Measurements from ENCODE around the gene JARID2.
"Not testable (repeated sequence)": the region's sequence is repeated elsewhere in the genome, so short reads cannot be mapped to it uniquely, and the experiment has no call there.

The JARID2 gene

DNA sequence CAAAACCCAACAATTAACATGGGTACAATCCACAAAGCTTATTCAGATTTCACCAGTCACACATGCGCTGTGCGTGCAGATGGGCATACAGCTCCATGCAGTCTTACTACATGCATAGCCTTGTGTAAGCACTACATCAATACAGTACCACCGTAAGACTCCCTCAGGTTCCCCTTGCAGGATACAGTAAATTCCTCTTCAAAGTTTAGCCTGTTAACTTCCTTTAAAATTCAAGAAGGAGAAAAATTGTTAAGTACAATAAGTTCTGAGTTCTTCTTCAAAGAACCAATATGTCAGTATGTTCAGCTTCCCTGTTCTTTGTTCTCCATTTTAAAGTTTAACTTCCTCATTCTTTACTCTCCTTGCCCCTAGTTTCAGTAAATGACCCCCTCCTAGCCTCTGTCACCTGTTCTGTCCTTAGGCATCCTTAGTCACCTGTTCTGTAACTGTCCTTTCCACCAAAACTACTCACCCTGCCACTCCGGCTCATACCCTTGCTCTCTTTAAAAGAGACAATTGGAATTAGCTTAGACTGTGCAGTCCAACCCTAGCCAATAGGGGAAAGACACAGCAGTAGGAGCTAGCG is 297.6 kb downstream of the JARID2 start:
- FAIRE-seq; DNase-seq (ENCODE audit: extremely low spot score, insufficient read length, low read depth): not testable (repeated sequence)

DNA sequence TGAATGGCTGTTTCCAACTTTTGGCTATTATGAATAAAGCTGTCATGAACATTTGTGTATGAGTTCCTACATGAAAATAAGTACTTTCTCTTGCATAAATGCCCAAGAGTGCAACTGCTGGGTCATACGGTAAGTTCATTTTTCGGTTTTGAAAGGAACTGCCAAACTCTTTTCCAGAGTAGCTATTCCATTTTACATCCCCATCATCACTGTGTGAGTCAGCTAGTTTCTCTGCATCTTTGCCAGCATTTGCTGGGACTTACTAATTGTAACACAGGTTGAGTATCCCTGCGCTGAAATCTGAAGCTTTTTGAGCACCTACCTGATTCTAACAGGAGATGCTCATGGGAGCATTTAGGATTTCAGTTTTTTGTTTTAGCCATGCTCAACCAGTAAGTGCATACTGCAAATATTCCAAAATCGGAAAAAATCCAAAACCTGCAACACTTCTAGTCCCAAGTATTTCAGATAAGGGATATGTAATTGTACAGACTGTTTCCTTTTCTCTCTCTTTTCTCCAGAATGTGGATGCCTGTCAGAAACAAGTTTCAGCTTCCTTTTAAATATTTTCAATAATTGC is 298.5 kb downstream of the JARID2 start:
- no peak for FAIRE-seq
- DNase-seq (ENCODE audit: extremely low spot score, insufficient read length, low read depth), result no peak

DNA sequence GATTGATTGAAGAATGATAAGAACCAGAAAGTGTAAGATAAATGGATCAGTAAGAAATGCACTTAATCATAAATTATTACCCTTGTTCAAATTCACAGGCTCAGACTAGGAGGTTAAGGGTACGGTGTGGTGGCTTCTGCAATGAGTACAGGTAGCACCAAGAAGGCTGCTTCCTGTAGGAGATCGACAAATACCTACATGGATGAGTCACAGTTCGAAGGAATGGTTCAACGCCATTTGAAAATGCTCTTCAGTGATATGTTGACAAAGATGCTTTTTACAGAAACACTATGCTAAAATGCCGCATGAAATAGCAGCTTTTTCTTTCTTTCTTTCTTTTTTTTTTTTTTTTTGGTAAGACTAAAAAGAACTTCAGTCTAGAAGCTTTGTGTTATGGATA is 300.7 kb downstream of the JARID2 start:
- FAIRE-seq, result no peak
- DNase-seq (ENCODE audit: extremely low spot score, insufficient read length, low read depth), result no peak

DNA sequence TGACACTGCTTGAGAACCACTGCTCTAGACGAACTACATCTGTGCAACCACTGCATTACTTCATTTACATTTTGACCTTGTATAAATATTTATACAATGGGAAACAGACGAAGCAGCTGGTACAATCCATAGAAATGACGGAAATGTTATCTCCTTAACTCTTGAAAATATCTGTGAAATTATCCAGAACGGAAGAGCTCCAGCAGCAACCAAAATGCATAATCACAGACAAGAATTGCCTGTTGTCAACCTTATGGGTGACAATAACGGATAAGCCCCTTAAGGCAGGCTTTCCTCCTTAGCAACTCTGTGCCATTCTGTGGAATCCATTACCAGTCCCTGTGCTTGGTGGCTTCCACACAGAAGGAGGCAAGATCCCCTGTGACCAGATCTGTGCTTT is 301.5 kb downstream of the JARID2 start:
- FAIRE-seq (no peak), DNase-seq (ENCODE audit: extremely low spot score, insufficient read length, low read depth) (no peak)

DNA sequence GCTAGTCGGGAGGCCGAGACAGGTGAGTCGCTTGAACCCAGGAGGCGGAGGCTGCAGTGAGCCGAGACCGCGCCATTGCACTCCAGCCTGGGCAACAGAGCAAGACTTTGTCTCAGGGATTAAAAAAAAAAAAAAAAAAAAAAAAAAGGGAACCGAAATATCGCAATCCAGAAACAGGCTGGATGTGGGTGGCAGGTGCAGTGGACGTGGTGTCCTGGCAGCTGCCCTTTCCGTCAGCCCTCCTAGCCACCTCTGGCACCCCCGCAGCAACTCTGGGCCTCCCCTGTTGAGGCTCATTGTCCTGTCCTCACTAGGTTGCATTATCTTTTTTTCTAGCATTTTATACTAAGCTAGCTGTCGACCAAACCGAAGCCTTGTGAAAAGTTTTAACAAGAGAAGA is 303.5 kb downstream of the JARID2 start:
- DNase-seq (ENCODE audit: extremely low spot score, insufficient read length, low read depth), result no peak
- no peak for FAIRE-seq

DNA sequence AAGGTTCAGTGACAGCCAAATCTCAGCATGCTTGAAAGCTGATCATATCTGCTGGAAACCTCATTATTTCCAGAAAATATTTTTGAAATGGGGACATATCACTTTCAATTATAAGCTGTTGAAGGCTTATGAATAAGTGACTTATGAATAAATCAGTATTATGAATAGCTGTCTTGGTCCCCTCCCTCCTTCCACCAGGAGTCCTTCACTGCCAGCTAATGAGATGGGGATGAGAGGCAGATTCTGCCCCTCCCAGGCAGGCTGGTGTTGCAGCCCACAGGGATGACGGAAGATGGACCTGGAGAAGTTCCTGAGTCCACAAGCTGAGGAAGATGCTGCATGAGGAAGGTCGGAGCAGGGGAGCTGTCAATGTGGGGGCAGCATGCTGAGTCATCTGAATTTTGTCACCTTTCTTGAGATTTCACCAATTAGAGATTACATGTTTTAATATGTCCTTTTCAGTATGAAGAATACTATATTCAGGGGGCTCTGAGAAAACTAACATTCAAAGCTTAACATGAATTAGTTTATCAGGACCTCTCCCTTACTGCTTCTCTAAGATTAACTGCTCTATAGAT is 304.8 kb downstream of the JARID2 start:
- DNase-seq (ENCODE audit: extremely low spot score, insufficient read length, low read depth) (no peak), FAIRE-seq (no peak)

DNA sequence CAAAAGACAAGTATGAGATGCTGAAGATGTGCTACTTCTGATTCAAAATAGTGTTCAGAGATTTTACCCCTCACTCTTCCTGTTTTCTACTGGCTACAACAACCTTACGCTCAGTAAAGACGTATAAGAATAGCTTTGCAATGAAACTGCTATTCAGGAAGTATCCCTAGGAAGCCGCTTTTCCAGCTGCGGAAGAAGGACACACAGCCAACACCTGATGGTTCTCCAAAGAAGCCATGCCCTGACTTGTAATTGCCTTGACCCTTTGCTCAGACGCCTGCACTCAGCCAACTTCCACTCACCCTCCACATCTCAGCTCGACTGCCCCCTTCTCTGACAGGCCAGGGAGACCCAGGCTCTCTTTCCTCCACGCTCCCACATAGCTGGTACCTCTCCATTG is 305.4 kb downstream of the JARID2 start:
- DNase-seq (ENCODE audit: extremely low spot score, insufficient read length, low read depth), result no peak
- FAIRE-seq, result no peak

DNA sequence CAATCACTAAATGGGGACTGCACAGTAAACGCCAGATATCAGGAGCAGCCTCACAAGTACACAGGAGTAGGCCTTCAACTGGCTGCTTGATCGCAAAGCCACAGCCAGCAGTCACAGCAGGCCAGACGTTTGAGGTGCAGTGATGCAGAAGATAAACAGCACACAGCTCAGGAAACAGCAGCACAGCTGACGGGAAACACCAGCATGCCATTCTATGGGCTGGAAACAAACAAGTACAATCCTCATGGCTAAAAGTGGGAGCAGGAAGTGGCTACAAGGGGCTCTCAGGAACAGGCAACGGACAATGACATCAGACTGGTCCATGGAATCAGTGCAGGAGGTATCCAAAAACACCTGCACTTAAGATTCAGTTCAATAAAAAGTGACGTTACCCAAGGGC is 305.9 kb downstream of the JARID2 start:
- no peak for FAIRE-seq
- no peak for DNase-seq (ENCODE audit: extremely low spot score, insufficient read length, low read depth)

DNA sequence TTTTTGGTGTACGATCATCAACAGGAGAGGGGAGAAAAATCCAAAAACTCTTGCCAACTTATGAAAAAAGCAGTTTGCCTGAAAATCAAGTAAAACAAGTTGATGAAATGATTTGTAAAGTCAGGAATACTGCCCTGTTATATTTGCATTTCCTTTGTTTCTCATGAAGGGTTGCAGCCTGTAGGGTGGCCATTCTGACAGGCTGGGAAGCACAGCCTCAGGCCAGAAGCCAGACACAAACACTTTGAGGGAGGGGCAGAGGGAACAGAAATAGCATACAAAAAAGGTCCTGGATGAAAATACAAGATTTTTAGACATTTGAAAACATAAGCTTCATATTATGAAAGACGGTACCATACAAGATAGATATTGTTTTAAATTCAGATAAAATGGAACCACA is 307.2 kb downstream of the JARID2 start:
- no peak for DNase-seq (ENCODE audit: extremely low spot score, insufficient read length, low read depth)
- no peak for FAIRE-seq

DNA sequence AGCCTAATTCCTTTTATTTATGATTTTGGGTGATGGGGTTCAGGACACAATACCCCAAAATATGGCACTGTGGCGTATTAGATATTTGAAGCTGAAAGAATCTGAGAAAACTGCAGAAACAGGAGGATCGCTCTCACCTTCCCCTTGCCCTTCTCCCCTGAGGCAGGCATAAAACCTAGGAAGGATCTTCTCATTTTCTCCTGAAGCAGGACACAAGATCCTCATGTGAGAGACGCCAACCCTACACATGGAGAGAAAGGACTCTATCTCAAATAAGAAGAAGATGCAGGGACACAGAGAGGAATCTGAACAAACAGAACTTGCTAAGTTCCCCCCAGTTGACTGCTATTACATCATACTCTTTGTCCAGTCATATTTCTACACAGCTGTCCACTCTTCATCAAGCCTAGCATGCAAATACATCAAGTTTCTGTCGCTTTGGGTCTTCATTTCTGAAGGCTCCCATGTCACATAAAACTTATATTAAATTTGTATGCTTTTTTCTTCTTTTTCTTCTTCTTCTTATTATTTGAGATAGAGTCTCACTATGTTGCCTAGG is 307.9 kb downstream of the JARID2 start:
- DNase-seq (ENCODE audit: extremely low spot score, insufficient read length, low read depth) (no peak), FAIRE-seq (no peak)

DNA sequence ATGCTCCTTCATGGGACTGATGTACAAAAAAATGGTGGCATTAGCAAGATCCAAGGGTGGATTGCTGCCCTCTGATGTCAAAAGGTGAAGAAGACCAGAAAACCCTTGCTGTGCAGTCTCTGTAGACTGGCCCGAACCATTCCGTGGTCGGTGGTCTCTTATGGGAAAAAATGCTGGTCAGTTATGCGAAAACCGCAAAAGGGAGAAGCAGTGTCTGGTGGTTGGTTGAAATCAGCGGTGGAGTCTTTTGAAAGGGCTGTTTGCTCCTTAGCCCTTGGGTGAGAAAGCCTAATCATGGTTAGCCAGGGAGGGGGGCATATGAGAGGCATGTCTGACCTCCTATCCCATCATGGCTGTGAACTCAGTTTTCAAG is 308.8 kb downstream of the JARID2 start:
- DNase-seq (ENCODE audit: extremely low spot score, insufficient read length, low read depth), result no peak
- no peak for FAIRE-seq

DNA sequence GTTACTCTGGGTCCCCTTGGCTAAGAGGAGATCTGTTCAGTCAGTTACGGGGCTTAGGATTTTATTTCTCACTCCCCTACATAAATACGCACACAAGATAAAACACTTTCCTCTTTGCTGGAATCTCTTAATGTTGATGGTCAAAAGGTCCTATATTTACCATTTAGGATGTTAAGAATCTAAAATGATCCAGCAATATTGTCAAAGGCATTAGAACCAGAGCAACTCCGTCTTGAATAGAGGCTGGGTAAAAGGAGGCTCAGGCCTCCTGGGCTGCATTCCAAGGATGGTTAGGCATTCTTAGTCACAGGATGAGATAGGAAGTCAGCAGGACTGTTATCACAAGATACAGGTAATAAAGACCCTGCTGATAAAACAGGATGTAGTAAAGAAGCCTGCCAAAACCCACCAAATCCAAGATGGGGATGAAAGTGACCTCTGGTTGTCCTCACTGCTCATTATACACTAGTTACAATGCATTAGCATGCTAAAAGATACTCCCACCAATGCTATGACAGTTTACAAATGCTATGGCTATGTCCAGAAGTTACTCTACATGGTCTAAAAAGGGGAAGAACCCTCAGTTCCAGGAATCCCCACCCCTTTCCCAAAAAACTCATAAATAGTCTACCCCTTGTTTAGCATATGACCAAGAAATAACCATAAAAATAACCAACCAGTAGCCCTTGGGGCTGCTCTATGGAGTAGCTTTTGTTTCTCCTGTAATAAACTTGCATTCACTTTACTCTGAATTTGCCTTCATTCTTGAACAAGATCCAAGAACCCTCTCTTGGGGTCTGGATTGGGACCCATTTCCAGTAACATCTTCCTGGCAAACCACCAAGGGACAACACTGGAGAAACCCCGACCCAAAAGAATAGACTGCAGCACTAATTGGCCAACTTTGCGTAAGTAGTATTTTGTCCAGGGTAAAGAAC is 309.5 kb downstream of the JARID2 start:
- no peak for DNase-seq (ENCODE audit: extremely low spot score, insufficient read length, low read depth)
- no peak for FAIRE-seq

DNA sequence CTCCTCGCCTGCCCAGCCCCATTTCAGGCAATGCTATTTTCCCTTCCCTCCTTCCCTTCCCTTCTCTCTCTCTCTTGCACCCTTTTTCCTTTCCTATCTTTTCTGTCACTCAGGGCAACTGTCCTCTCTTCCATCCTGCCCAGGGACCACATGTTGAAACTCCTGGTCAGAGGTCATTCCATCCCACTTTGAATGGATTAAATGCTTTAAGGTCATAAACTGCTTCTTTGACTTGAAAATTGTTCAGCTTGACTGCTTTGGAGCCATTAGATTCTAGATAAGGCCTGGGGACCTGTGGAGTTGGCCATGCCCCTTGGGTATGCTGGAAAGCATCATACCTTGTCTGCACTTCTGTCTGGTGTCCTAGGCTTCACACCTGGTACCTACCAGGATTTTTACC is 310.8 kb downstream of the JARID2 start:
- FAIRE-seq (no peak), DNase-seq (ENCODE audit: extremely low spot score, insufficient read length, low read depth) (no peak)

DNA sequence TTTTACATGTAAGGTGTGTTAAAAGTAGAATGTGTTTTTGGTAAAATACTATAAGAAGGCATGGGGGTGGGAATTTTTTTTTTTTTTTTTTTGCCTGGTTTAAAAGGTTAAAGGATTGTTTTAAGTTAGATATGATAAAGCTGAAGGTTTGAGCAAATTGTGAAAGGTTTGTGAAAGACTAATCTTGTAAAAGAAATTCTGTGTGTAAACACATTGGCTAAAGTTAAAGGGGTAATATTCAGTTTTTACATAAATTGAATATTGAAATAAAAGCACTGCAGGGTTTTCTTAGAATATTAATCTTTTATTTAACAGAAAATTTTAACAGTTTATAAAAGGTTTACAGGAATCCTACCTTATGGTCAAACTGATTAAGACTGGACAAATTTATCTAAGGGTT is 311.3 kb downstream of the JARID2 start:
- DNase-seq (ENCODE audit: extremely low spot score, insufficient read length, low read depth), result no peak
- no peak for FAIRE-seq

DNA sequence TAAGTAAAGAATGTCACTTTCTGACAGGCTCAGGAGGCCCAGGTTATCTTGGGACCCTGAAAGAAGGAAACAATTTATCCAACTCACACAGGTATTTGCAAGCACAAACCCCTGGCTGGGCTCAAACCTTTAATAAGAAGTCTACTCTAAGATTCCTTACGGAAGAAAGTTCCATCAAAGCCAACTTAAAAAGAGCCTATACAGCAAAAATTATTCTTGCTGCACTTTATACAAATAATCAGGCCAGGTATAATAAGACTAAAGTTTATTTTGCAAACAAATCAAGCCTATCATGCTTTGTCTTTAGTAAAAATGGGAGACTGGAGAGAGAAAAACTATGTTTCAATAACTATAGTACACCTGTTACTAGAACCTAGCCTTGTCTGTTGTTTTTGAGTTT is 314.8 kb downstream of the JARID2 start:
- FAIRE-seq (no peak), DNase-seq (ENCODE audit: extremely low spot score, insufficient read length, low read depth) (no peak)

DNA sequence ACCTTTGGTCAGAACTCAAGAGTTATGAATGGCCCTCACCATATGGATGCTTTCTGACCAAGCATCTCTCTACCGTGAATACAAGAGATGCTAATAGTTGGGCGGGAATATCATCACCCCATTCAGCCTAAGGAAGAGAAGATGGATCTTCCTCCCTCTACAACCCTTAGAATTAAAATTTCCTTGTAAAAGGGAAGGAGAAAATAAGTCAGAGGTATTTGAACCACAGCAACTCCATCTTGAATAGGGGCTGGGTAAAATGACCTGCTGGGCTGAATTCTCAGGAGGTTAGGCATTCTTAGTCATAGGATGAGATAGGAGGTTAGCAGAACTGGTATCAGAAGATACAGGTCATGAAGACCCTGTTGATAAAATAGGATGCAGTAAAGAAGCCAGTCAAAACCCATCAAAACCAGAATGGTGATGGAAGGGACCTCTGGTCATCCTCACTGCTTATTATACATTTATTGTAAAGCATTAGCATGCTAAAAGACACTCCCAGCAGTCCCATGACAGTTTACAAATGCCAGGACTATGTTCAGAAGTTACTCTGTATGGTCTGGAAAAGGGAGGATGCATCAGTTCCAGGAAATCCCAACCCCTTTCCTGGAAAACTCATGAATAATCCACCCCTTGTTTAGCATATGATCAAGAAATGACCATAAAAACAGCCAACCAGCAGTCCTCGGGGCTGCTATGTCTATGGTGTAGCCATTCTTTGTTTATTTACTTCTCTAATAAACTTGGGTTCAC is 315.8 kb downstream of the JARID2 start:
- DNase-seq (ENCODE audit: extremely low spot score, insufficient read length, low read depth), result no peak
- no peak for FAIRE-seq

DNA sequence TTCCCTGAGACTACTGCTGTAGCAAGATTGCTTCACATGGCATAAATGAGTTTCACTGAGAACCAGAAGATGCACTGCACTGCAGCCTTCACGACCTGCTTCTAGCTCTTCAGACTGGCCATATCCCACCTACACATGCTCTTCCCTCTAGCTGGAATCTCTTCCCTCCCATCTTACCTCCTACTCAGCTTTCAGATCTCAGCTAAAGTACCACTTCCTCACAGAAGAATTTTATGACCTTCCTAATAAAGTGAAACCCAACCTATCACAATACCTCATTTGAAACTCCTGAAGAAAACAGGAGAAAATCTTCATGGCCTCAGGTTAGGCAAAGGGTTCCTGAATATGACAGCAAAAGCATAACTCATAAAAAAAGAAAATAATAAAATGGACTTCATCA is 317.1 kb downstream of the JARID2 start:
- DNase-seq (ENCODE audit: extremely low spot score, insufficient read length, low read depth) (no peak), FAIRE-seq (no peak)

DNA sequence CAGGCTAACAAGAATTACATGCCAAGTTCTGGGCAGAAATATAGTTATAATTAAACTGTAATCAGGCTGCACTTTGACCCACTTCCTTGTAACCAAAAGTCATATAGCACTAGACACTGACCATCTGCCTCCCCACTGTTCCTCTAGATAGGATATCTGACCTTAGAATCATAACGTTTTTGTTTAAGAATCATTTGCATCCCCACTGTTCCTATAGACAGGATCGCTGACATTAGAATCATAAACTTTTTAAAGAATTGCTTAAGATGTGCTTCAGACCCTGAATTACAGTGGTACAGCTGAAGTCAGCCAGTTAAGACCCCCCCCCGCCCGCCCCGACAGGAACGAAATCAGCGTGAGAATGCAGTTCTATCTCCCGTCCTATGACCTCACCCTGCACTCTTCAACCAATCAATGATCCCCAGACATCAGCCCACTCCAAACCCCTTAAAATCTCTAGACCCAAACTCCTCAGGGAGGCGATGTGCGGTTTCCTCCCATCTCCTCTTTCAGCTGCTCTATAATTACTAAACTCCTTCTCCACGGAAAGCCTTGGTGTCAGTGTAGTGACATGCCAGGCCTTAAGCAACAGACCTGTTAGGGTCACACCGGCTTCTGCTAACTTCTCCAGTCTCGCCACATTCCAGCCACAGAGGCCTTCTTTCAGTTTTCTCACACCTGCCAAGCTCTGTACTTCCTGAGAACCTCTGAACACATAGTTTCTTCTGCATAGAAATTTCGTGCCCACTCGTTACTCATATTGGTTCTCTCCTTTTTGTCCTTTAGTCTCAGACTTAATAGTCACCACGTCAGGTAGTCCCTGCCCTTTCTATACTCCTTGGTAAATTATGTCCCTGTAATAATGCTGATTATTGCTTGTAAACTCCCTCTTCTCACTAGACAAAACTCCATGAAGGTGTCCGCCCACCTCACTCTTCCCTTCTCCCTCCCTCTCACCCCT is 323.4 kb downstream of the JARID2 start:
- FAIRE-seq, result no peak
- DNase-seq (ENCODE audit: extremely low spot score, insufficient read length, low read depth), result no peak

DNA sequence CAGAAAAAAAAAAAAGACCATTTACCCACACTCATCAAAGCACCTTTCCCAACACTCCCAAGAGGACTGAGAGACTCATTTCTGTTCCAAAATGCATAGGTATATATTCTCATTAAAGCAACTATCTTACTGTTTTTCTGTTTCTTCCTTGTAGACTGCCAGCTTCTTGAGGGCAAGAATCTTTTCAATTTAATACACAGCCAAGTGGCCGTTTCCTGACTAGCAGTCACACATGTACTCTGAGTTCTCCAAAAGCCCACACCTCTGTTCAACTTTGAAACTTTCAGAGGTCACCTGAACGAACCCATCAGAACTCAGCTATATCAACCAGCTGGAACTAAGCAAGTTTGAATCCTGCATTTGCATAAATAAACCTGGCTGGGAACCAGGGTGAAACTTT is 324.3 kb downstream of the JARID2 start:
- no peak for FAIRE-seq

More for the DNA sequence above, 324.3 kb downstream of the JARID2 start:
- no peak for DNase-seq (ENCODE audit: extremely low spot score, insufficient read length, low read depth)

Data from GM18507 (cell line).